ENCODE results near the gene DLG2.

DNA sequence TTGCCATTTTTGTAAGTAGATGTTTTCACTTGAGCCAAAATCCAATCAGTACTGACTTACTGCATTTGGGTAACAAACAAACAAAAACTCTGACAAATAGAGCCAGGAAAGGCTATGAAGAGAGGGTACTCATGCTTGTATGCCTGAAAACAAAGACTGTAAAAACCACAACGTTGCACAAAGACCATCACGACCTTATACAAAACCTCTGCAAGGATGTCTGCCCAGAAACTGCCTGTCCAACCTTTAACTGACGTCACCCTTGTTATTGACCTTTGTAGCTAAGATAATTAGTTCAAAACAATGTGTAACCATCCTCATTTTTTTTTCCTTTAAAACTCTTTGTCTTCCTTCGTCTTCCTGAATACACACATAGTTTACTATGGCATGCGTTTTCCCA is 38.6 kb upstream of the DLG2 start:
- TF ChIP-seq, protein P1, sequence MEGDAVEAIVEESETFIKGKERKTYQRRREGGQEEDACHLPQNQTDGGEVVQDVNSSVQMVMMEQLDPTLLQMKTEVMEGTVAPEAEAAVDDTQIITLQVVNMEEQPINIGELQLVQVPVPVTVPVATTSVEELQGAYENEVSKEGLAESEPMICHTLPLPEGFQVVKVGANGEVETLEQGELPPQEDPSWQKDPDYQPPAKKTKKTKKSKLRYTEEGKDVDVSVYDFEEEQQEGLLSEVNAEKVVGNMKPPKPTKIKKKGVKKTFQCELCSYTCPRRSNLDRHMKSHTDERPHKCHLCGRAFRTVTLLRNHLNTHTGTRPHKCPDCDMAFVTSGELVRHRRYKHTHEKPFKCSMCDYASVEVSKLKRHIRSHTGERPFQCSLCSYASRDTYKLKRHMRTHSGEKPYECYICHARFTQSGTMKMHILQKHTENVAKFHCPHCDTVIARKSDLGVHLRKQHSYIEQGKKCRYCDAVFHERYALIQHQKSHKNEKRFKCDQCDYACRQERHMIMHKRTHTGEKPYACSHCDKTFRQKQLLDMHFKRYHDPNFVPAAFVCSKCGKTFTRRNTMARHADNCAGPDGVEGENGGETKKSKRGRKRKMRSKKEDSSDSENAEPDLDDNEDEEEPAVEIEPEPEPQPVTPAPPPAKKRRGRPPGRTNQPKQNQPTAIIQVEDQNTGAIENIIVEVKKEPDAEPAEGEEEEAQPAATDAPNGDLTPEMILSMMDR (IDR thresholded peaks at IDR 0.05; ENCODE audit: low read depth, low read length, poor library complexity, severe bottlenecking): no peak
- TF ChIP-seq EZH2phosphoT487 (IDR thresholded peaks at IDR 0.05; ENCODE audit: borderline replicate concordance, low read length): no peak

Data from DOHH2 (cell line).